Measurements from ENCODE around the gene MTURN.

The MTURN gene

DNA sequence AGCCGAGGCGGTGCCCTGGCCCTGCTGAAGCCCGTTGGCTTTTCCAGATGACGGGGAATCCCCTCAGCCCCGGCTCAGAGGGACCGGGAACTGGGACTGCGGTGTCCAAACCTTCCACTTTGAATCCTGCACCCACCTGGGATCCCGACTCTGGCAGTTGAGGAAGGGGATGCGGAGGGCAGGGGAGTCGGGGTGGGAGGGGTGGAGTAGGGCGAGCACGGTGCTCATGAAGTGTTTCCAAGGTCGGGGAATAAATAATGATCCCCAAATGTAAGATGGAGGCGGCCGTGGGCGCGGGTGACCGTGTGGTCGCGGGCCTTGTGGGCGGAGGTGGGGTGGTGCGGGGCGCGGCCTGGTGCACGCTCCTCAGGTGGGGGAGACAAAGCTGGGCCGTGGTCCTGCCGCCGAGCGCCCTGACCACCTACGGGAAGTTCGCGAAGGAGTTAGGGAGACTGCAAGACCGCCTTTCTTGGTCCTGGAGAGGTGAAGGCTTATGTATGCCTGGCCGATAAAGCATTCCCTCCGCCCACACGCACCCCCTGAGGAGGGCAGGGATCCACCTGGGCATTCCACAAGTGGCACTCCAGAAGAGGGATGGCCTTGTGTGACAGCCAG lies 1.4 kb downstream of the MTURN start:
- no peak for DNase-seq (ENCODE audit: low spot score)
- Histone ChIP-seq H3K4me3 (peak overlapping the region; percentile 97), H3K27ac (peak overlapping the region; percentile 95 to 98)
- TF ChIP-seq, protein P1, sequence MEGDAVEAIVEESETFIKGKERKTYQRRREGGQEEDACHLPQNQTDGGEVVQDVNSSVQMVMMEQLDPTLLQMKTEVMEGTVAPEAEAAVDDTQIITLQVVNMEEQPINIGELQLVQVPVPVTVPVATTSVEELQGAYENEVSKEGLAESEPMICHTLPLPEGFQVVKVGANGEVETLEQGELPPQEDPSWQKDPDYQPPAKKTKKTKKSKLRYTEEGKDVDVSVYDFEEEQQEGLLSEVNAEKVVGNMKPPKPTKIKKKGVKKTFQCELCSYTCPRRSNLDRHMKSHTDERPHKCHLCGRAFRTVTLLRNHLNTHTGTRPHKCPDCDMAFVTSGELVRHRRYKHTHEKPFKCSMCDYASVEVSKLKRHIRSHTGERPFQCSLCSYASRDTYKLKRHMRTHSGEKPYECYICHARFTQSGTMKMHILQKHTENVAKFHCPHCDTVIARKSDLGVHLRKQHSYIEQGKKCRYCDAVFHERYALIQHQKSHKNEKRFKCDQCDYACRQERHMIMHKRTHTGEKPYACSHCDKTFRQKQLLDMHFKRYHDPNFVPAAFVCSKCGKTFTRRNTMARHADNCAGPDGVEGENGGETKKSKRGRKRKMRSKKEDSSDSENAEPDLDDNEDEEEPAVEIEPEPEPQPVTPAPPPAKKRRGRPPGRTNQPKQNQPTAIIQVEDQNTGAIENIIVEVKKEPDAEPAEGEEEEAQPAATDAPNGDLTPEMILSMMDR (IDR thresholded peaks at IDR 0.05), result no peak

- peak overlapping the region; percentile 97 for H3K4me3 ChIP-seq
- TF ChIP-seq, protein P1 (IDR thresholded peaks at IDR 0.05), result no peak
- DNase-seq (ENCODE audit: low spot score), result no peak
- peak overlapping the region; percentile 95 to 98 for H3K27ac ChIP-seq
These were observed 2.1 kb downstream of the MTURN start for GRCh38 chr7:30136743-30137485.

DNA sequence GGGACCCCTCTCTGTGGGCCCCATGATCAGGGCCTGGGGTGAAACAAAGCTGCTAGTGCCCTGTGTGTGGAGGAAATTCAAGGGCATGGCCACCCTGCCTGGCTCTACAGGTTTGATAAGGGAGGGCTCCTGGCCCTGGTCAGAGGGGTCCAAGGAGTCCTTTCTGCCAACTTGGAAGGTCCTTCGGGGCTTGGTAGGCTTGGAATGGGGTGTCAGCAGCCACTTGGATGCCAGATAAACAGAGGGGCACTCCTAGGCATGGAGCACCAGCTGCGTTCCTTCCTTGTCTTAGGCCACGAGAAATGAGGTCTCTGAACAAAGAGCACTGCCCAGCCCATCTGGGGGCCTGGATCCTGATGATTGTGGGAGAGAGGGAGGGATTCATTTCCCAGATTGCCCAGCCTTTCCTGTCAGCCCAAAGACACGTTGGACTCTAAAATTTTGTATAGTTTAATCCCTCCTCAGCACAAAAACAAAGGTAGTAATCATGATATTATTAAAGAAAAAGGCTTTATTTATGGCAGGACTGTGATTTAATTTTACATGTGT lies 5.1 kb downstream of the MTURN start:
- peak overlapping the region; percentile 19 to 60 for H3K27ac ChIP-seq
- DNase-seq (ENCODE audit: low spot score), result no peak
- no peak overlapping the region for H3K4me3 ChIP-seq
- TF ChIP-seq, protein P1 (IDR thresholded peaks at IDR 0.05), result no peak

DNA sequence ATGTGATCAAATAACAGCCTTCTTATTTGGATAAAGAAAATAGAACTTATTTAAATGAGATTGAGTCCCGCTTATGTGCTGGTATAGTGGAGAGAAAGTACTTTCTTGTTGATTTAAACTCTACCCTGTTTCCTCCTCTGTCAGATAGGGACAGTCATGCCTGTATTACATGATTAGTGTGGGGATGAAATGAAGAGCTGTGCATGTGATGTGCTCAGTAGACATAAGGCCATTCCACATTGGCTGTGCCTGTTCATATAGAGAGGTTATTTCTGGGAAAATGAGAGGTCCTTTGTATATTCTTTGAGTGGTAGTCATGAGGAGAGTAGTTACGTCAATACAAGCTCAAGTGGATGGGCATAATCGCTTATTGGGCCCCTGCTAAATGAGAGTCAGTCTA lies 5.7 kb downstream of the MTURN start:
- no peak for DNase-seq (ENCODE audit: low spot score)
- TF ChIP-seq, protein P1 (IDR thresholded peaks at IDR 0.05), result no peak
- H3K4me3 ChIP-seq, result no peak overlapping the region
- peak overlapping the region in 1 of 2 donors; percentile 40 for H3K27ac ChIP-seq

DNA sequence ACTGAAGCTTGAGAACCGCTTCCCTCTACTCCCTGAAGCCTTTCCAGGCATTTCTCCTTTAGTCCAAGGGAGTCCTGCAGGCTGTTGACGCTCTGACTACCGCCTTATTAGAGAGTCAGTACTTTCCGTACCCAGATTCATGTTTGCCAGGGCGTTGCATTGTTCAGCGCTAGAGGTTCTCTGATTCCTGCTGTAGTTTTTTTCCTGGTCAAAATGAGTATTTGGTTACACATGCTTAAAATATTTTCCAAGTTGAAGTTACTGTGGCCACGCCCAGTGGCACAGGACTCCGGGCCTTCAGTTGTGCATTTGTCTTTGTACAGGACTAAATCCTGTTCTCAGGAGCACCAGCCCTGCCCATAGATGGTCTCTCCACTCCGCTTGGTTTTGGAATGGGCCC lies 7.9 kb downstream of the MTURN start:
- DNase-seq (ENCODE audit: low spot score), result peak; percentile 85
- TF ChIP-seq, protein P1 (IDR thresholded peaks at IDR 0.05), result no peak
- peak overlapping the region; percentile 64 to 93 for H3K27ac ChIP-seq
- H3K4me3 ChIP-seq, result peak overlapping the region; percentile 60

DNA sequence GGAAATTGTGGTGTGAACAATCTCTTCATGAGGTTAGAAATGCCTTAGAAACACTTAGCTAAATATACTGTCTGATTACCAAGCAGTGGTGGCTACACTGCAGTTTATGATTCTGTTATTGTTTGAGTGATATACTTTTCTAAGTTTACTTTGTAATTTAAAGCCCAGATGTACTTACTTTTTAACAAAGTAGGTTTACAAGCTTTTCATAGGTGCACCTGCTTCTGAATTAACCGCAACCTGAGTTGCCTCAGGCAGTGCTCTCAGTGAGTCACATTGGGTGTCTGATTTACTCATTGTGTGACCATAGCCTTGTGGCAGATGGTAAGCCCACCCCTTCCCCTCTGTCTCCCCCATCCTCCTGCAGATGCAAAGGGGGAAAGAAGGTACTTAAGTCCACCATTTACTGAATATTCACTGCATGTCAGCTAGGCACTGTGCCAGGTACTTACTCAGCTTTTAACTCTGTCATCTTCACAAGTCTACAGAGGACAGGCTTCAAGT lies 9.0 kb downstream of the MTURN start:
- TF ChIP-seq, protein P1 (IDR thresholded peaks at IDR 0.05), result no peak
- no peak for DNase-seq (ENCODE audit: low spot score)
- no peak overlapping the region for H3K4me3 ChIP-seq
- H3K27ac ChIP-seq, result peak overlapping the region in 1 of 2 donors; percentile 93

All from coronary artery (tissue), 2 donors.